Measurements from ENCODE around the gene CDC7.

- TF ChIP-seq CTCF (conservative IDR thresholded peaks at IDR 0.05 in 1 of 2, IDR thresholded peaks at IDR 0.05 in 1 of 2; ENCODE audit: low read depth in 1 of 2, low read length in 2 of 2) (no peak), EZH2 (IDR thresholded peaks at IDR 0.05; ENCODE audit: low read length, missing control alignments) (no peak)
These were observed 25.8 kb downstream of the CDC7 start for GRCh38 chr1:91526496-91526895.
